ENCODE results near the gene SPOCD1.
A peak's percentile ranks its signal among the peaks of the same experiment; 100 is the strongest.
"Not testable (repeated sequence)": the region's sequence is repeated elsewhere in the genome, so short reads cannot be mapped to it uniquely, and the experiment has no call there.

The SPOCD1 gene

DNA sequence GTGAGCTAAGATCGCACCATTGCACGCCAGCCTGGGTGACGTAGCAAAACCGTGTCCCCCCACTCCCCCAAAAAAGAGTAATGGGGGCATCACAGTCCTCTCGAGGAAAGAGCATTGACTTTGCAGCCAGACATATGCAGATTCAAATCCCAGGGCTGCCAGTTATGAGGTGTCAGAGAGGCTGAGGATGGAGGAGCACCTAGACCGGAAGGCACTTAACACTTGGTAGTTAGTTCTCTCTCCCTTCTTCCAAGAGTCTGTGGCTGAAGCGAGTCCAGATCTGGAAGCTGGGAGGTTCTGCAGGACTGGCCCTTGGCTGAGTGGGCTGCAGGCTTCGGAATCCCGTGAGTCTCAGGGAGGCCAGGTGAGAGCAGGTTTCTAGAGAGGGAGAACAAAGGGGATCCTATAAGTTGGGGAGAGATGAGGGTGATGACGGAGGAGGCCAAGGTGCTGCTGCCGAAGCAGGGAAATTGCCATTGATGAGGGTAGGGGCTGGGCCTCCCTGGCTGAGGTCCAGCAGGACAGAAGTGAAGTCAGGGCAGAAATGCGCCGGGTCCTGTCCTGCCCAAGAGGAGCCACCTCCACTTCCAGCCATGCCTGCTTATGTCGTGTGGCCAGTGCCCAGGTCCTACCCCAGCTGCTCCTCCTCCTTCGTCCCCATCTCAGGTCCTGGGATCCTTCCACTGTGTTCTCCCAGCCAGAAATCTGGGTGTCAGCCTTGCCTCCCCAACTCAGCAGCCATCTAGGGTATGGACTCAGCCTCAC is 13.3 kb upstream of the SPOCD1 start:
- DNase-seq (ENCODE audit: low spot score) = no peak

DNA sequence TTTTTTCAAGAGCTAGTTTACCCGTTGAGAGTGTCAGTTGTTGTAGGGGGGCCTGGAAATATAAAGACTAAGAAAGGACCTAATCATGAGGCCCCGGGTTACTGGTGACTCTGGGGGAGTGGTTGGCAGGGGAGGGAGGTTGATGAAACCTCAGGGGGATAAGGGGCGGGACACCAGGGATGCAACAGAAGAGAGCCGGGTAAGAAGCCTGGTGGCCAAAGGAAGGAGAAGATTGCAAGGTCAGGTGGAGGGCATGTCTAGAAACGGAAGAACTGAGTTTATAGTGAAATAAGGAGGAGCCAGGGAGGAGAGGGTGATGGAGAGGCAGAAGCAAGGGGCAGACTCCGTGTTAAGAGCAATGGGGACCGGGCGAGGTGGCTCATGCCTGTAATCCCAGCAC is 12.5 kb upstream of the SPOCD1 start:
- DNase-seq (ENCODE audit: low spot score) = no peak

GRCh38 chr1:31823780-31824179 is 8.0 kb upstream of the SPOCD1 start:
- no peak for DNase-seq (ENCODE audit: low spot score)

- no peak for DNase-seq (ENCODE audit: low spot score)
These were observed 6.9 kb upstream of the SPOCD1 start for GRCh38 chr1:31822766-31823165.

DNA sequence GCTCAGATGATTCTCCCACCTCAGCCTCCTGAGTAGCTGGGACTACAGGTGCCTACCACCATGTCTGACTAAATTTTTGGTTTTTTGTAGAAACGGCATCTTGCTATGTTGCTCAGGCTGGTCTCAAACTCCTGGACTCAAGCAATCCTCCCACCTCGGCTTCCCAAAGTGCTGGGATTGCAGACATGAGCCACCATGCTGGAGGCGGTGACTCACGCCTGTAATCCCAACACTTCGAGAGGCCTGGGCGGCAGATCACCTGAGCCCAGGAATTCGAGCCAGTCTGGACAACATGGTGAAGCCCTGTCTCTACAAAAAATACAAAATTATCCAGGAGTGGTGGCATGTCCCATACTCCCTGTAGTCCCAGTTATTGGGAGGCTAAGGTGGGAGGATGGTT is 4.4 kb upstream of the SPOCD1 start:
- not testable (repeated sequence) for DNase-seq (ENCODE audit: low spot score)

DNA sequence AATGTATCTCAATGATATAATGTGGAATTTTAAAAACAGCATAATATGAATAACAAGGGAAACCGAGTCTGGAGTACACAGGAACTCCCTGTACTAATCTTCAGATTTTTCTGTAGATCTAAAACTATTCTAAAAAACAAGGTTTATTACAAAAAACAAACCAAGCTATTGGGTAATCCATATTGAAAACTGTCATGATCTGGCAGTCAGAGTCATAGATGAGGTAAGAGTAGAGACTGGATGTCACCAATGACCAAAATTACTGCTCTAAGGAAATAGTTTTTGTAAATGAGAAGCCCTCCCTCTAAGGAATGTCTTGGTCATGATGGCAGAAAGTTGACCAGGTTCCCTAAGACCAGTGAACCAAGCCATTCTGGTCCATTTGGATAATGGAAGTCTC is 2.4 kb upstream of the SPOCD1 start:
- DNase-seq (ENCODE audit: low spot score) = no peak

- DNase-seq (ENCODE audit: low spot score) = not testable (repeated sequence)
These were observed 1.1 kb upstream of the SPOCD1 start for GRCh38 chr1:31816947-31817346.

DNA sequence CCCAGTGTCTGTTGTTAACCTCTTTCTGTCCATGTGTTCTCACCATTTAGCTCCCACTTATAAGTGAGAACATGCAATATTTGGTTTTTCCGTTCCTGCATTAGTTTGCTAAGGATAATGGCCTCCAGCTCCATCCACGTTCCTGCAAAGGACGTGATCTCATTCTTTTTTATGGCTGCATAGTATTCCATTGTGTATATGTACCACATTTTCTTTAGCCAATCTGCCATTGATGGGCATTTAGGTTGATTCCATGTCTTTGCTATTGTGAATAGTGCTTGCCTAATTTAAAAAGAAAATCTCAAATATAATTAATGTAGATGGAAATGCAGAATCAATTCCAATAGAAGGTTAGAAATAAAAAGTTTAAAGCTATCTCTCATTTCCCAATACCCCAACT is 679 bp upstream of the SPOCD1 start:
- DNase-seq (ENCODE audit: low spot score) = not testable (repeated sequence)

GRCh38 chr1:31815307-31815645 is 546 bp downstream of the SPOCD1 start:
- DNase-seq (ENCODE audit: low spot score) = no peak

- no peak for DNase-seq (ENCODE audit: low spot score)
These were observed 1.1 kb downstream of the SPOCD1 start for GRCh38 chr1:31814631-31815306.

DNA sequence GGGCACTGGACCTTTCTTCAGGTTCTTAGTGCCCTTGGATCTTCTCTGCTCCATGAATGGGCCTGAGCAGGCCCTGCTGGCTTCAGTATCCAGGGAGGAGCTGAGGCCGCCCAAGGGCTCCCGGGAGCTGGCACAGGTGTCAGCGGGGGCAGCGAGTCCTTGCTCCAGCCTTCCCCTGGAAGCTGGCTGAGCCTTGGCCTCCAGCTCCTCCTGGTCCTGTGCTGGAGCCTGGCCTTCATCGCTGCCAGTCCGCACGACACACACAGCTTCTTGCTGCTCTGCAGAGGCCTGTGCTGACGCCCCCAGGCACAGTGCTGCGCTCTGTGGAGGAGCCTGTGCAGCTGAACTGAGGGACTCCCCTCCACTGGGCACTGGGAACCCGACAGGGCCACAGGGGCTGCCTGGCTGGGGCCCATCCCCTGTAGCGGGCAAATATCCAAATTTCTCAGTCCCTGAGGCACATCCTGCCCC is 1.7 kb downstream of the SPOCD1 start:
- DNase-seq (ENCODE audit: low spot score) = no peak

DNA sequence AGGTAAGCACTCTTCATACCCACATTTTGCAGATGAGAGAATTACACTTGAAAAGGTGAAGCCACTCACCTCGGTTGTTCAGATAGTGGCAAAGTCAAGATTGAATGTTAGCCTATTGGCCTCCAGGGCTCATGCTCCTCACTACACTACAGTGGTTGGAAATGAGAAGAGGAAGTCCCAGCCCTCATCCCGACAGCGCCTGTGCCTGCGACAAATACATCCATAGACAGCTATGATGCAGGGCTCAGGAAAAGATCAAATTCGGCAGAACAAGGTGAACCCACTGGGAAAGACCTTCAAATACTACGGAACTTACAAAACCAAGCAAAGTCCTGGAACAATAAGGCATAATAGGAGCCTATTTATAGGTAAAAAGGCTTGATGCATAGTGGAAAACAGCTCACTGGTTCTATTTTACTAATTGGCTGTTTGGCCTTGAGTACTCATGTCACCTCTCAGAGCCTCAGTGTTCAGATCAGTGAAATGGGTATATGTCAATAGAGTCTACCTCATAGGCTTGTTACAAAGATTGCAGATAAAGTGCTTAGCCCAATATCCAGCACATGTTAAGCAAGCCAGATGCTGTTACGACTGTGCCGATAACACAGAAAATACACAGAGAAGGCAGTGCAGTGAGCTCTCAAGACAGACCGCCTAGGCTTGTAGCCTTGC is 3.5 kb downstream of the SPOCD1 start:
- no peak for DNase-seq (ENCODE audit: low spot score)

DNA sequence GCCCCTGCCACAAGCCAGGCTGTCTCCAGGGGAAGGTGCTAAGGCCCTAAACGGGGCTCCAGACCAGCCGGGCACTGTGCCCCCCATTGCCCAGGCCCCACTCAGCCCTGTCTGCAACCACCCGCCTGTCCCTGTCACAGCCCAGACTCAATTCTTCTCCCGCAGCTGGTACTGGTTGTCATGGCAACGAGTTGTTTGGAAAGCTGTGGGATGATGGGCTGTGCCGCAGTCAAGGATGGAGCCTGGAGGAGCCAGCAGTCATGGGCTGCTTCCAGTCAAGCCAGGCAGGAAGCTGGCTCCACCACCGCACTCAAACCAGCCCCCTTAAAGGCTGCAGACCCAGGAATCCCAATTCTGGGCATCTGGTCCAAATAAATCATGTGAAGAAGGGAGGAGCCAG is 4.2 kb downstream of the SPOCD1 start:
- DNase-seq (ENCODE audit: low spot score) = peak; percentile 13

DNA sequence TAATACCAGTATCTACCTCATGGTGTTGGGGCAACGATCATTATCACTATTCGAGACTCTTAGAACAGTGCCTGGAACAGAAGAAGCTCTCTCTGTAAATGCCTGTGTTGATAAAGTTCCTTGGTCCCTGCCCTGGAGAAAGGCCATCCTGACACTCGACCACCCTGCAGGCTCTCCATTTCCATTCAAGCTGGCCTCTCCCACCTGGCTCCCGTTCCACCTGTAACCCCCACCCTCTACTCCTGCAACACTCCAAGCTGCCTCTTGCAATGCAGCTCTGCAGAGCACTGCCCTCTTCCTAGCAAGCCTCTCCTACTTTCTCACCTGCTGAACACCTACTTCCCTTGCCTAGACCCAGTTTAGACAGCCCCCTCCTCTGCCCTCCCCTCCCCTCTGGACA is 6.1 kb downstream of the SPOCD1 start:
- DNase-seq (ENCODE audit: low spot score) = no peak

- DNase-seq (ENCODE audit: low spot score) = no peak
These were observed 8.4 kb downstream of the SPOCD1 start for GRCh38 chr1:31807273-31808048.

DNA sequence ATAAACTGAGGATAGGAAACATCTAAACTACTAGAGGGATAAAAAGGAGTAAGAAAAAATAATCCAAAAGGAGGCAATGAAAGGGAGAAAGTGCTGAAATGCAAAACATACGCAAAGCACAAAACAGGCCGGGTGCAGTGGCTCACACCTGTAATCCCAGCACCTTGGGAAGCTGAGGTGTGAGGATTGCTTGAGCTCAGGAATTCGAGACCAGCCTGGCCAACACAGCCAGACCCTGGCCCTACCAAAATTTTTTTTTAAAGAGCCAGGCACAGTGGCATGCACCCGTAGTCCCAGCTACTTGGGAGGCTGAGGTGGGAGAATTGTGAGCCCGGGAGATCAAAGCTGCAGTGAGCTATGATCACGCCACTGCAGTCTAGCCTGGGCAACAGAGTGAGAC is 10.5 kb downstream of the SPOCD1 start:
- no peak for DNase-seq (ENCODE audit: low spot score)

- DNase-seq (ENCODE audit: low spot score) = no peak
These were observed 11.7 kb downstream of the SPOCD1 start for GRCh38 chr1:31804098-31804497.

DNA sequence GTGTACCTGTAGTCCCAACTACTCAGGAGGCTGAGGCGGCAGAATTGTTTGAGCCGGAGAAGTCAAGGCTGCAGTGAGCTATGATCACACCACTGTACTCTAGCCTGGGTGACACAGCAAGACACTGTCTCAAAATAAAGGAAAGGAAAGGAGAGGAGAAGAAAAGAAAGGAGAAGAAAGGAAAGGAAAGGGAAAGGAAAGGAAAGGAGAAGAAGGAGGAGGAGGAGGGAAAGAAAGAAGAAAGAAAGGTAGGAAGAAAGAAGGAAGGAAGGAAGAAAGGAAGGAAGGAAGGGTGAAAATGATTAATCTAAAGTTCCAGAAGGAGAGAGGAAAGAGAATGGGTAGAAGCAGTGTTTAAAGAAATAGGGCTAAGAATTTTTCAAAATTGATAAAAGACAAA is 12.2 kb downstream of the SPOCD1 start:
- no peak for DNase-seq (ENCODE audit: low spot score)

DNA sequence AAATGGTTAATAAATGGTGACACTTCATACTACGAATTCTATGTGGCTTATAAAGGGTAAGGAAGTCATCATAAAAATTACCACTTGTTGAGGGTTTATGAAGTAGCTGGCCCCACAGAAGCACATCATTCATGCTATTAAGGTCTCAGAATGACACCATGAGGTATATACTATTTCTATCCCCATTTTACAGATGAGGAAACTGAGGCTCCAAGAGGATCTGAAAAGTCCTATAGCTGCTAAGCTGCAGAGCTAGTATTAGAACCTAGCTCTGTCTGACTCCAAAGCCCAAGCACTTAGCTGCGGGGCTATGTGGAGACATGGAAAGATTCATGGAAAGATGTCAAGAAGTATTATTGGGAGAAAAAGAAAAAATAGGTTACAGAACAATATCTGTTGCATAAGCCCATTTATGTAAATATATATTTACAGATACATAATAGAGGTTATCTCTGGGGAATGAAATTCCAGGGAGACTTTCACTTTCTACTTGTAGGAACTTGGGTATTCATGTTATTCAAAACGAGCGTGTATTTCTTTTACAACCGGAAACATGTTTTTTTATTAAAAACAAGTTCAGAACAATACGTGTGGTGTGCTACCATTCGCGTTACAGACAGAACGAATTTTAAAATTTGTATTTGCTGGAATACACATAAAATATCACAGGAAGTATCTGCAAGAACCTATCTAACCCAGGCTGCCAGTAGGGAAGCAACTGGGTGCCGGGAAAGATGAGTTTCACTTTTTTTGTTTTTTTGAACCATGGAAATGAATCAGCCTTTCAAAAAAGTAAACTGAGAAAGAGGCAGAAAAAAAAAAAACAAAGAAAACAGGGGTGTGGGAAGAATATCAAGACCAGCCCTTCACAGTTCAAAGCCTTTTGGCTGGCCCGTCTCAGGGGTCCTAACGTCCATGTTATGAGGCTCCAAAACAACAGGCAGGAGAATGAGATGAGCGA is 13.4 kb downstream of the SPOCD1 start:
- no peak for DNase-seq (ENCODE audit: low spot score)

DNA sequence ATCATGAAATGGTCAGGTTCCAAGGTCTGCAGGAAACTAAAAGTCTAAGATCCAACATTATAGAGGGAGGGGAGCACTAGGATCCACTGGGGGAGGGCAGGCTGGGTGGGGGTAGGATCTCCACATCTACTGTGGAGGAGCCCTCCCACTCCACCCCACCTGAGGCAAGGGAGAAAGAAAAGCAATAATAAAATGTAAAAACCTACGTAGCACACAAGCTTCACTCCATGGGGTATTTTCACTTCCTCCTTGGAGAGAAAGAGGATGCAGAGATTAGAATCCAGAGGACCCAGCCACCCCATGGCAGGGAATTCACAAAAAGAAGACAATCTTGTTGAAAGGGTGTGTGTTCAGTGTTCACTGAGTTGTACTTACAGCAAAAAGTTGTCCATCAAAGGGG is 14.4 kb downstream of the SPOCD1 start:
- no peak for DNase-seq (ENCODE audit: low spot score)

DNA sequence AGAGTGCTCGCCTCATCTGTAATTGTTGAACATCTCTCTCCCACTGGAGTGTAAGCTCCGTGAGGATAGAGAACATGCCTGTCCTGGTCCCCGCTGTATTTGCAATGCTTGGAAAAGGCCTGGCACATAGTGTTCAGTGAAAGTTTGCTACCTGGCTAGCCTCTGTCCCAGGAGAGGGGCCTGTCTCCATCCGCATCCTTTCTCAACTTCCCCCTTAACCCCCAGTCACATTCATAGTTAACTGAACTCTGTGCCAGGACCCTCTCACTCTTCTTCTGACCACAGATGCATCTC is 15.2 kb downstream of the SPOCD1 start:
- no peak for DNase-seq (ENCODE audit: low spot score)

Data from SW480 (cell line).